Activated T-cell treated with anti-CD3 and anti-CD28 coated beads for 24 hours (primary cell): ENCODE data around the gene LRPAP1.

Source experiments
- DNase-seq: peaks from one replicate; pipeline ENCODE4 v3.0.0-alpha.2; 2020; ENCODE audit warnings: low read depth

Gene LRPAP1

GRCh38 chr4:3500634-3501101 is 31.6 kb downstream of the LRPAP1 start:
- DNase-seq: no peak

- no peak for DNase-seq
These were observed 32.1 kb downstream of the LRPAP1 start for GRCh38 chr4:3500111-3500510.

GRCh38 chr4:3499710-3500109 is 32.5 kb downstream of the LRPAP1 start:
- no peak for DNase-seq

- DNase-seq: no peak
These were observed 33.2 kb downstream of the LRPAP1 start for GRCh38 chr4:3498901-3499510.

- no peak for DNase-seq
These were observed 33.8 kb downstream of the LRPAP1 start for GRCh38 chr4:3498407-3498806.

- DNase-seq: no peak
These were observed 34.5 kb downstream of the LRPAP1 start for GRCh38 chr4:3497523-3498389.

- no peak for DNase-seq
These were observed 35.1 kb downstream of the LRPAP1 start for GRCh38 chr4:3497095-3497494.

- no peak for DNase-seq
These were observed 36.2 kb downstream of the LRPAP1 start for GRCh38 chr4:3496021-3496420.

- DNase-seq: no peak
These were observed 36.8 kb downstream of the LRPAP1 start for GRCh38 chr4:3495204-3495975.

GRCh38 chr4:3494462-3494871 is 37.8 kb downstream of the LRPAP1 start:
- no peak for DNase-seq

- no peak for DNase-seq
These were observed 38.3 kb downstream of the LRPAP1 start for GRCh38 chr4:3493720-3494461.

- DNase-seq: no peak
These were observed 39.2 kb downstream of the LRPAP1 start for GRCh38 chr4:3492741-3493719.

- no peak for DNase-seq
These were observed 40.4 kb downstream of the LRPAP1 start for GRCh38 chr4:3491681-3492405.

GRCh38 chr4:3489451-3489962 is 42.7 kb downstream of the LRPAP1 start:
- DNase-seq: no peak

GRCh38 chr4:3488820-3489219 is 43.4 kb downstream of the LRPAP1 start:
- DNase-seq: no peak

GRCh38 chr4:3487861-3488260 is 44.4 kb downstream of the LRPAP1 start:
- no peak for DNase-seq

- no peak for DNase-seq
These were observed 45.4 kb downstream of the LRPAP1 start for GRCh38 chr4:3486541-3487540.

- DNase-seq: no peak
These were observed 46.2 kb downstream of the LRPAP1 start for GRCh38 chr4:3485886-3486540.
